Activated T-helper 1 cell treated with anti-CD3 and anti-CD28 coated beads, Interleukin-12 subunit alpha, Interleukin-12 subunit beta, Interleukin-2, Interleukin-4 antibody, amounts not matched to agents 30 ng/mL and 10 ng/mL and 1 ng/mL, durations not matched to agents 14 hours and 24 hours and 36 hours (primary cell): ENCODE measurements around the gene DYRK1B. TPM values are rescaled to one million over a fixed set of nuclear protein-coding genes. Genes with fewer than 3 reads are reported as not detected.

Source experiments
- DNase-seq: peaks from one replicate; pipeline ENCODE4 v3.0.0; 2021; ENCODE audit warnings: low spot score
- H3K27ac Mint-ChIP-seq: one replicate; pipeline ENCODE4 v1.8.0; 2021; ENCODE audit warnings: mild to moderate bottlenecking, mixed read lengths
- H3K27me3 Mint-ChIP-seq: one replicate; pipeline ENCODE4 v1.8.0; 2022; ENCODE audit warnings: mild to moderate bottlenecking, moderate library complexity, mixed read lengths; ENCODE audit not compliant: insufficient read depth
- H3K36me3 Mint-ChIP-seq: one replicate; pipeline ENCODE4 v1.8.0; 2021; ENCODE audit warnings: low read depth, mixed read lengths
- H3K4me1 Mint-ChIP-seq: one replicate; pipeline ENCODE4 v1.8.0; 2021; ENCODE audit warnings: low read depth, mixed read lengths
- H3K4me3 Mint-ChIP-seq: one replicate; pipeline ENCODE4 v1.8.0; 2021; ENCODE audit warnings: mild to moderate bottlenecking, moderate library complexity, mixed read lengths
- H3K9me3 Mint-ChIP-seq: one replicate; pipeline ENCODE4 v1.8.0; 2021; ENCODE audit warnings: mixed read lengths
- intact Hi-C: fragments of 100-400 bp; cut with micrococcal nuclease; formaldehyde crosslinking; loops from one replicate; pipeline ENCODE4 v1.15.1; 2024
- total RNA-seq: library from RNA; stranded (reverse); gene quantifications from 2 replicates; pipeline ENCODE4 v1.2.3, GENCODE V29; 2022

DYRK1B gene
- total RNA-seq, 1 donor from 2014 or later, result 5.5 TPM

GRCh38 chr19:39846678-39847486, 12.9 kb upstream of the DYRK1B start:
- peak overlapping the region; percentile 94 for H3K4me3 Mint-ChIP-seq
- no peaks in the 10 kb centered on the region for H3K9me3 Mint-ChIP-seq
- H3K4me1 Mint-ChIP-seq, result peaks cover 41% of the 10 kb centered on the region
- intact Hi-C loops, result loop anchor here (1.0 to 5.0 kb wide), 4 partner anchors 13 to 400 kb away; partner anchors contain the start of genes DYRK1B, SUPT5H and ZNF780B
- peaks cover 3% of the 10 kb centered on the region for H3K27me3 Mint-ChIP-seq
- H3K36me3 Mint-ChIP-seq, result peaks cover 13% of the 10 kb centered on the region
- peak overlapping the region; percentile 95 for H3K27ac Mint-ChIP-seq
- DNase-seq, result no peak

DNA sequence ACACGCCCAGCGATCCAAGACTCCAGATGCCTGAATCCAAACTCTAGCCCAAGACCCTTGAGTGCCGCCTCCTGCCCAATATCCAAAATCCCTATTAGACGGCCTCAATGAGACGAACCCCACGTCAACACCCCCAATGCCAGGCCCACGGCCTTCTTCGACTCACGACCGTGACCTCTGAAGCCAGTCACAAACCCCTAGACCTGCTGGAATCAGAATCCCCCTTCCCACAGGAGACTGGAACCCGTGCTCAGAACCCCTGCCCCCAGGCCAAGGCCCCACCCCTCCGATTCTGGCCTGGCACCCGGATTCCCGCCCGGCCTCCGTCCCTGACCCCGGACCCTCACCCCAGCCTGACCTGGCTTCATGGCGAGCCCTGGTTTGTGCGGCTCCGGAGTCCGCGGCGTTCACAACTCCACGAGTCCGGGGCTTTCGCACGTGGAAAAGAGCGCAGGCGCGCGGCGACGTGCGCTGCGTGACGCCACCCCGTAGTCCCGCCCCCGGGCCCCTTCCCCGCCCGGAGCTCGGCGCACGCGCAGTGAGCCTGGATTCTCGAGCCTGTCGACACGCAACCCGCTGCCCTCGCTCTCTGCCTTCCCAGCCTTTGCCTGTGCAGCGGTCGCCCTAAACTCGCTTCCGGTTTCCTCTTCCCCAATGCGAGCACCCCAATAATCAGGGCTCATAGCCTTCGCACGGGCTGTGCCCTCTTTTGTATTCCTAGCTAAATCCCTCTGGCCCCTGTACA, 12.1 kb upstream of the DYRK1B start, which contains the start of gene FBL:
TSS of gene FBL (minus strand) at position 447 of the 745 bp plus-strand sequence. CDS start at position 368, 79 bp downstream.
- H3K27me3 Mint-ChIP-seq, result peaks cover 3% of the 10 kb centered on the region
- peaks cover 13% of the 10 kb centered on the region for H3K36me3 Mint-ChIP-seq
- intact Hi-C loops, result loop anchor here (1.0 to 5.0 kb wide), 6 partner anchors 12 to 399 kb away; partner anchors contain the start of genes DYRK1B, PSMC4, SUPT5H and ZNF546

GRCh38 chr19:39845584-39845932, 11.6 kb upstream of the DYRK1B start:
- H3K27ac Mint-ChIP-seq, result peak overlapping the region; percentile 95
- H3K9me3 Mint-ChIP-seq, result no peaks in the 10 kb centered on the region
- intact Hi-C loops, result loop anchor here (1.0 to 5.0 kb wide), 3 partner anchors 125 to 398 kb away; partner anchors contain the start of genes PSMC4, SUPT5H and ZNF546
- peaks cover 49% of the 10 kb centered on the region for H3K4me1 Mint-ChIP-seq
- H3K27me3 Mint-ChIP-seq, result peaks cover 3% of the 10 kb centered on the region
- H3K4me3 Mint-ChIP-seq, result peak overlapping the region; percentile 94
- no peak for DNase-seq
- peaks cover 15% of the 10 kb centered on the region for H3K36me3 Mint-ChIP-seq

More for the DNA sequence above, 12.1 kb upstream of the DYRK1B start, which contains the start of gene FBL:
- Mint-ChIP-seq H3K4me1 (peaks cover 47% of the 10 kb centered on the region), H3K4me3 (peak within 1 kb of the TSS; percentile 94), H3K9me3 (no peaks in the 10 kb centered on the region), H3K27ac (peak within 1 kb of the TSS; percentile 95)
- peak; percentile 97 for DNase-seq

GRCh38 chr19:39845172-39845571, 11.2 kb upstream of the DYRK1B start:
- no peaks in the 10 kb centered on the region for H3K9me3 Mint-ChIP-seq
- DNase-seq, result no peak
- H3K27ac Mint-ChIP-seq, result peak overlapping the region; percentile 95
- intact Hi-C loops, result loop anchor here (1.0 to 5.0 kb wide), 3 partner anchors 126 to 398 kb away; partner anchors contain the start of genes PSMC4, SUPT5H and ZNF546
- peaks cover 15% of the 10 kb centered on the region for H3K36me3 Mint-ChIP-seq
- H3K4me3 Mint-ChIP-seq, result peak overlapping the region; percentile 94
- peaks cover 3% of the 10 kb centered on the region for H3K27me3 Mint-ChIP-seq
- H3K4me1 Mint-ChIP-seq, result peaks cover 49% of the 10 kb centered on the region

DNA sequence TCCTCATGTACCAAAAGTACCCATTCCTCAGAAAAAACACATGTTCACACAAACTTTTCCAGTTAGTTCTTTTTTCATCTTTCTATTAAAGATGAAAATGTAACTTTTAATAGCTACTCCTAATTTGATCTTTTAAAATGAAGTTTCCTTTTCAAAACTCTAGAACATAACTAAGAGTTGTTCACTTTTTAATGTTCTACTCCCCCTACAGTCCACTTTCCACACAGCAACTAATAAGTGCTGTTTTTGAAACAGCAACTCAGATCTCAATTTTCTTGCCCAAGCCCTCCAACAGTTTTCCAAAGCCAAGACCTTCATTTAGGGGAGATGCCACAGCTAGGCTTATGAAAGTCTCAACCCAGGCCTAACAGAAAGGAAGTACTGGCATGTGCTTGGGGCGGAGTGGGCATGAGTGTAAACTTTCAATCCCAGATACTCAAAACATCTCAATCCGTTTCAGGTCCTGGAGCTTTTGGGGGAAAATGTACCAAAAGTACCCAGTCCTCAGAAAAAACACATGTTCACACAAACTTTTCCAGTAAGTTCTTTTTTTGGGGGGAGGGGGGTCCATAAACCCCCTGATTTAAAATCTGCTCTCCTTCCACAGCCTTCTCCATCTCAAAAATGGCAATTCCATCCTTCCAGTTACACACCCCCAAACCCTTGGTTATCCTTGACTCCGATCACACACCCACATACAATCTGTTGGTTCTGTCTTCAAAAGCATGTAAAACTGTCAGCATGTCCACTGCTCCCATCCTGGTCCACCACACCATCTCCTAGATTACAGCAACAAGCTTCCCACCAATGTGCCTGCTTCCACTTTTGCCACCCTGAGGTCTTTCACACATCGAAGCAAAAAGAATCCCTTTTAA, 10.2 kb upstream of the DYRK1B start:
- Mint-ChIP-seq H3K27me3 (no peaks in the 10 kb centered on the region), H3K4me3 (peak overlapping the region; percentile 94), H3K4me1 (peaks cover 49% of the 10 kb centered on the region), H3K27ac (peak overlapping the region; percentile 95), H3K36me3 (peaks cover 21% of the 10 kb centered on the region), H3K9me3 (no peaks in the 10 kb centered on the region)
- intact Hi-C loops, result loop anchor here (1.0 to 5.0 kb wide), 5 partner anchors 51 to 348 kb away; partner anchors contain the start of genes MAP3K10 and PSMC4
- DNase-seq, result no peak

DNA sequence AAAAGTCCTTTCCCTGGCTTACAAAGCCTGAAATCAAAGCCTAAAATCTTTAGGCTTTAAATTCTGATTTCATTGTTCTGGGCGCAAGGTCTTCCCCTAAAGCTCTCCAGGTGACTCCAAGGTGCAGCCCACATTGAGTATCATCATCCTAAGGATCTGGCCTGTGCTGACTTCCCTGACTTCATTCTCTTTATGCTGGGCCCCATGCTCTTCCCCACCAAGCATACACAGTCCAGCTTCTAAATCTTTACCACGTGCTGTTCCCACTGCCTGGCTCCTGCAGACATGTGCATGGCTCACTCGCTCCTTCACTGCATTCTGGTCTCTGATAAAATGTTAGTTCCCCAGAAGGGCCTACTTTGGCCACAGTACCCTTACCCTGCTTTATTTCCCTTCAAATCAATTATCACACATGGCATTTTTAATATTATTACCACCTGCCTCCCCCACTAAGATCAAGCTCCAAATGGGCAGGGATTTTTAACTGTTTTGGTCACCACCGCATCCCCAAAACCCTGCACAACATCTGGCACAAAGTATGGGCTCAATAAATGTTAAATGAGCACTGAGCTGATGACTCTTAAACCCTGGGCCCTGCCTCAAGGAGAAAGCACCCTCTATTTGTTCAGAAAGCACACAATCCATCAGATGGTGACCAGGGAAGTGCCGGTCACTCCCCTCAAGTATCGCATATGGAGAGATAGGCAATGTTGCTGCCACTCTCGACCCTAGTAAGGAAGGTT, 8.9 kb upstream of the DYRK1B start:
- H3K36me3 Mint-ChIP-seq, result peaks cover 31% of the 10 kb centered on the region
- peak overlapping the region; percentile 27 for H3K27ac Mint-ChIP-seq
- H3K9me3 Mint-ChIP-seq, result no peaks in the 10 kb centered on the region
- peak overlapping the region; percentile 20 for H3K4me3 Mint-ChIP-seq
- no peak for DNase-seq
- peaks cover 49% of the 10 kb centered on the region for H3K4me1 Mint-ChIP-seq
- intact Hi-C loops, result loop anchor here (5.0 kb wide), 2 partner anchors 291 to 349 kb away; partner anchors contain the start of gene MAP3K10
- no peaks in the 10 kb centered on the region for H3K27me3 Mint-ChIP-seq

DNA sequence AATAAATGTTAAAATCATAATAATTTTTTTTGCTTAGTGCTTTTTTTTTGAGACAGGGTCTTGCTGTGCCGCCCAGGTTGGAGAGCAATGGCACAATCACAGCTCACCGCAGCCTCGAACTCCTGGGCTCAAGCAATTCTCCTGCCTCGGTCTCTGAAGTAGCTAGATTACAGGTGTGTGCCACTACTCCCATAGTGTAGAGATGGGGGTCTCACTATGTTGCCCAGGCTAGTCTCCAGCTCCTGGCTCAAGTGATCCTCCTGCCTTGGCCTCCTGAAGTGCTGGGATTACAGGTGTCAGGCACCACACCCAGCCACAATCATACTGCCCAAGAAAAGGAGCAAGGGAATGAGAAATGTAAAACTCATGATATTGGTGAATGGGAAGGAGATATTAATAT, 7.1 kb upstream of the DYRK1B start:
- Mint-ChIP-seq H3K27me3 (no peaks in the 10 kb centered on the region), H3K9me3 (no peaks in the 10 kb centered on the region), H3K27ac (peak overlapping the region; percentile 44), H3K4me1 (peaks cover 42% of the 10 kb centered on the region), H3K36me3 (peaks cover 45% of the 10 kb centered on the region), H3K4me3 (no peak overlapping the region)
- intact Hi-C loops, result loop anchor here (5.0 kb wide), 2 partner anchors 289 to 351 kb away; partner anchors contain the start of gene MAP3K10
- DNase-seq, result no peak

- H3K4me1 Mint-ChIP-seq, result peaks cover 42% of the 10 kb centered on the region
- H3K4me3 Mint-ChIP-seq, result no peak overlapping the region
- H3K9me3 Mint-ChIP-seq, result no peaks in the 10 kb centered on the region
- H3K36me3 Mint-ChIP-seq, result peaks cover 43% of the 10 kb centered on the region
- no peak overlapping the region for H3K27ac Mint-ChIP-seq
- no peaks in the 10 kb centered on the region for H3K27me3 Mint-ChIP-seq
- intact Hi-C loops, result loop anchor here (5.0 kb wide), 2 partner anchors 288 to 352 kb away; partner anchors contain the start of gene MAP3K10
- no peak for DNase-seq
These were observed 6.5 kb upstream of the DYRK1B start for GRCh38 chr19:39840492-39840891.

DNA sequence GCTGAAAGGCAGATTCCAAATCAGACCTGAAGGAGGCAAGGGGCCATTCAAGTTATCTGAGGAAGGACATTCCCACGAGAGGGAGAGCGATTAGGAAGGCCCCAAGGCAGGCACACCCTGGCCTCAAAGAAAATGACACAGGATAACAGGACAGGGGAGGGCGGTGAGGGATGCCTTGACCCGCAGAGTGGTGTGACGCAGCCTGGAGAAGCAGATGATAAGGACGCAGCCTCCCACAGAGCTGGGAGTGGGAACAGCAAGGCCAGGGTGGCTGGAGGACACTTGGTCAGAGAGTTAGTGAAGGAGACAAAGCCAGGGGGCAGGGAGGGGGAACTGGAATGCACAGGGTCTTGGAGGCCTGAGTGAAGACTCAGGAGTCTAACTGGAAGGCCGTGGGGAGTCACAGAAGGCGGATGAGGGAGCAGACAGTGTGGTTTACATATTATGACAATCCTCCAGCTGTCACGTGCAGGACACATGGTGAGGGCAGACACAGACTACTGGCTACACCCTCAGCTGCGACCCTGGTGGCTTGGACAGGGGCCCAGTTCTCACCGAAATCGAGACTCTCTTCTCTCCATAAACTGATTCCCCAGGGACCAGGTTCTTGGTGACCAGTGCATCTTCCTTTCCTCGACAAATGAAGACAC, 5.8 kb upstream of the DYRK1B start:
- H3K27ac Mint-ChIP-seq, result no peak overlapping the region
- H3K36me3 Mint-ChIP-seq, result peaks cover 45% of the 10 kb centered on the region
- no peaks in the 10 kb centered on the region for H3K9me3 Mint-ChIP-seq
- H3K4me1 Mint-ChIP-seq, result peaks cover 37% of the 10 kb centered on the region
- no peaks in the 10 kb centered on the region for H3K27me3 Mint-ChIP-seq
- intact Hi-C loops, result loop anchor here (5.0 kb wide), 2 partner anchors 288 to 352 kb away; partner anchors contain the start of gene MAP3K10
- no peak overlapping the region for H3K4me3 Mint-ChIP-seq
- no peak for DNase-seq

- Mint-ChIP-seq H3K27ac (peak overlapping the region; percentile 18), H3K36me3 (peaks cover 45% of the 10 kb centered on the region)
- intact Hi-C loops, result no loop called here
These were observed 4.6 kb upstream of the DYRK1B start for GRCh38 chr19:39838569-39838968.

DNA sequence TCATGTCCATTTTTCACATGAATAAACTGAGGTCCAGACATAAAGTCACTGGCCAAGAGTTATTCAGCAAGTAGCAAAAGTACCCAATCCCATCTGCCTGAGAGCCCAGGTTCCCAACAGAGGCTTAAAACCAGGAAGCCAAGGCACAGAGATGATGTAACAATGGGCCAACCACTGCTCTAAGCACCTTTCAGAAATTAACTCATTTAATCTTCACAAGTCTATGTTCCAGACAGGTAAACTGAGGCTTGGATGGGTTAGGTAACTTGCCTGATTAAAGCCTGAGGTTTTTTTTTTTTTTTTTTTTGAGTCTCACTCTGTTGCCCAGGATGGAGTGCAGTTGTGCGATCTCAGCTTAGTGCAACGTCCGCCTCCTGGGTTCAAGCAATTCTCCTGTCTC, 4.0 kb upstream of the DYRK1B start:
- Mint-ChIP-seq H3K4me3 (no peak overlapping the region), H3K36me3 (peaks cover 45% of the 10 kb centered on the region), H3K27me3 (no peaks in the 10 kb centered on the region), H3K4me1 (peaks cover 32% of the 10 kb centered on the region), H3K9me3 (no peaks in the 10 kb centered on the region), H3K27ac (no peak overlapping the region)
- intact Hi-C loops, result no loop called here
- no peak for DNase-seq

More at GRCh38 chr19:39838569-39838968, 4.6 kb upstream of the DYRK1B start:
- Mint-ChIP-seq H3K4me3 (no peak overlapping the region), H3K4me1 (peaks cover 34% of the 10 kb centered on the region), H3K27me3 (no peaks in the 10 kb centered on the region), H3K9me3 (no peaks in the 10 kb centered on the region)
- DNase-seq, result no peak
